Measurements from ENCODE around the gene GVQW3.

- no peak for TF ChIP-seq CTCF (IDR thresholded peaks at IDR 0.05)
- no peak for TF ChIP-seq POLR2A (IDR thresholded peaks at IDR 0.05)
These were observed 43.8 kb downstream of the GVQW3 start for GRCh38 chr11:76424891-76425290.

Measured in lower leg skin (tissue), 3 donors.